ENCODE results near the gene PTMA.

DNA sequence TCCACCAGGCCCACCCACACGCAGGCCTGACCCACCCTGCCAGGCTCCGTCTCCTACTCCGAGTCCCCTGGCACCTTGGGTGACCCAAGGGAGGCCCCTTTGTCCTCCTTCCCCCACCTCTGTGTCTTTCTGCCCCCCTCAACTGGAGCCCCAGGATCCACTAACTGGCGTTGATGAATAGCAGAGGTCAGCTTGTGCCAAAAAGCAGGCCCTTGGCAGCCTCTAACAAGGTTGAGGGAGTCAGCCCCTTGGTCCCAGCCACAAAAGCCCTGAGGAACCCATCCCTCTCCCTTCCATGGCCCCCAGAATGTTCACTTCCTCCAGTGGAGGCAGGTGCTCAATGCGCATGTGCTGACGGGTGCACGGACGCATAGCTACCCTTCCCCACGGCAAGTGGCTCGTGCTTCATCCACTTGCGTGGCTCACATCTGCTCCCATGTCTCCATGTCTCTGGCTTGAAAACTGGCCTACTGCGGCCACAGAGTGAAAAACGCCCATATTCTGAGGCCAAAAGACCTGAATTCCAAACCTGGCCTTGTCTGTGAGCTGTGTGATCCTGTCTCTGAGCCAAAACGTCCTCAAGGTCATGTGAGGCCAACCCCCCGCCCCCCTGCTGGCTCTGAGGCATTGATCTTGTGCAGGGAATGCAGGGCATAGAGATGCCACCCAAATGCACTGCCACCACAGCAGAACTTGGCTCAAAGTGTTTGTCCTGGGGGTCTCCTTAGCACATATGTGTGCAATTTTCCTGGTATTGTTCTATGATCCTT, 19.0 kb upstream of the PTMA start:
- TF ChIP-seq, protein P1, sequence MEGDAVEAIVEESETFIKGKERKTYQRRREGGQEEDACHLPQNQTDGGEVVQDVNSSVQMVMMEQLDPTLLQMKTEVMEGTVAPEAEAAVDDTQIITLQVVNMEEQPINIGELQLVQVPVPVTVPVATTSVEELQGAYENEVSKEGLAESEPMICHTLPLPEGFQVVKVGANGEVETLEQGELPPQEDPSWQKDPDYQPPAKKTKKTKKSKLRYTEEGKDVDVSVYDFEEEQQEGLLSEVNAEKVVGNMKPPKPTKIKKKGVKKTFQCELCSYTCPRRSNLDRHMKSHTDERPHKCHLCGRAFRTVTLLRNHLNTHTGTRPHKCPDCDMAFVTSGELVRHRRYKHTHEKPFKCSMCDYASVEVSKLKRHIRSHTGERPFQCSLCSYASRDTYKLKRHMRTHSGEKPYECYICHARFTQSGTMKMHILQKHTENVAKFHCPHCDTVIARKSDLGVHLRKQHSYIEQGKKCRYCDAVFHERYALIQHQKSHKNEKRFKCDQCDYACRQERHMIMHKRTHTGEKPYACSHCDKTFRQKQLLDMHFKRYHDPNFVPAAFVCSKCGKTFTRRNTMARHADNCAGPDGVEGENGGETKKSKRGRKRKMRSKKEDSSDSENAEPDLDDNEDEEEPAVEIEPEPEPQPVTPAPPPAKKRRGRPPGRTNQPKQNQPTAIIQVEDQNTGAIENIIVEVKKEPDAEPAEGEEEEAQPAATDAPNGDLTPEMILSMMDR (conservative IDR thresholded peaks at IDR 0.05; ENCODE audit: low read depth, low read length), result no peak
- TF ChIP-seq EZH2 (IDR thresholded peaks at IDR 0.05; ENCODE audit: low read length, unreplicated experiment), result no peak
